Activated CD8-positive, alpha-beta memory T cell treated with anti-CD3 and anti-CD28 coated beads, Interleukin-2, amount 50 U/mL, for 24 hours (primary cell): ENCODE measurements around the gene NOL4L.

Source experiments
- DNase-seq: peaks from one replicate; pipeline ENCODE4 v3.0.0-alpha.2; 2020; ENCODE audit errors: extremely low read depth

The NOL4L gene

DNA sequence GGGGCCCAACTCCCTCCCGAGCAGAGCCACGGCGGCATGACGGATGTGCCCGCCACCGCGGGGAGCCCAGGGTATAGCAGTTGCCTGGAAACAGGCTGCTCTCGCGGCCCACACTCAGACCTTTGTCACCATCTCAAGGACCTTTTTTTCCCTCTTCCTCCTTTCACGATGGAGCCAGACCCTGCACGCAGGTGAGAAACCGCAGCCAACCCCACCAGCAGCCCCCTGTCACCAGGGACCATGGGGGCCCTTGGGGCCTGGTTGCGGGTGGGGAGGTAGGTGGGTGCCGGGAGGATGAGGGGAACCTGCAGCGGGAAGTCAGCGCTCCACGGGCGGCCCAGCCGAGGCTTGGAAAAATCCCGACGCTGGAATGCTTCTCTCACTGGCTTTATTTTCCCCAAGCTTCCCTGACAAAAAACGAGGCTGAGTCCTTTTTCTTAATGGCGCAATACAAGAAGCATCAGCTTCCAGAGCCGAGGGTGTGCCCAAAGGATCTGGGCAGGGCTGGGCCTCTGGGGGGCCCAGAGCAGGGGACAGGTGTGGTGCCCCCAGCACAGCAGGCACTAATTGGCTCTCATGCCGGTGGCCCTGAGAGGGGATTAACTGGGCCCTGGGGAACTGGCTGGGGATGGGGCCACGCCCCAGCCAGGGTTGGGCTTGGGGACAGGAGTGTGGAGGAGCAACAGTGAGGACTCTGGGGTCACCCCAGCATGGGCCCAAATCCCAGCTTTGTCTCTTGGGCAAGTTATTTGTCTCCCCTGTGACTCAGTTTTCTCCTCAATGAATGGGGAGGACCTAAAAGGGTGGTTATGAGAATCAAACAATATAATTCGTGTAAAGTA, 23.9 kb downstream of the NOL4L start:
- DNase-seq, result no peak

DNA sequence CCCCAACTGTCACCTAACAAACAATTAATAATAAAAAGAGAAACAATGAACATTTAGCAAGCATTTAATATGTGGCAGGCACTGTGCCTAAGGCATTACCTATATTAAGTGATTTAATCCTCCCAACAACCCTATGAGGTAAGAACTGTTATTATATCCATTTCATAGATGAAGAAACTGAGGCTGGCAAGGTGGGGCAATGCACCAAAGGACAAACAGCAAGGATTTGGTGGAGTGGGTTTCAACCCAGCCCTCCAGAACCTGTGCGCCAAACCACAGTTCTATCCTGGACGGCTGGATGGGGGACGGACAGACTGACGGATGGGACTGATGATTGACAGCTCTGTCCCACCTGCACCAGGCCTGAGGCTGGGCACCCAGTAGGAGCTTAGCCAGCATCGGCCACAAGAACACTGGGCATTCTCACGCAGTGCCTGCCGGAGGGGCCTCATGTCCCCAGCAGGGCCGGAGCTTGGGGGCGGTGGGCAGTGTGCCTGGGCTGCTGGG, 24.6 kb downstream of the NOL4L start:
- DNase-seq, result no peak

DNA sequence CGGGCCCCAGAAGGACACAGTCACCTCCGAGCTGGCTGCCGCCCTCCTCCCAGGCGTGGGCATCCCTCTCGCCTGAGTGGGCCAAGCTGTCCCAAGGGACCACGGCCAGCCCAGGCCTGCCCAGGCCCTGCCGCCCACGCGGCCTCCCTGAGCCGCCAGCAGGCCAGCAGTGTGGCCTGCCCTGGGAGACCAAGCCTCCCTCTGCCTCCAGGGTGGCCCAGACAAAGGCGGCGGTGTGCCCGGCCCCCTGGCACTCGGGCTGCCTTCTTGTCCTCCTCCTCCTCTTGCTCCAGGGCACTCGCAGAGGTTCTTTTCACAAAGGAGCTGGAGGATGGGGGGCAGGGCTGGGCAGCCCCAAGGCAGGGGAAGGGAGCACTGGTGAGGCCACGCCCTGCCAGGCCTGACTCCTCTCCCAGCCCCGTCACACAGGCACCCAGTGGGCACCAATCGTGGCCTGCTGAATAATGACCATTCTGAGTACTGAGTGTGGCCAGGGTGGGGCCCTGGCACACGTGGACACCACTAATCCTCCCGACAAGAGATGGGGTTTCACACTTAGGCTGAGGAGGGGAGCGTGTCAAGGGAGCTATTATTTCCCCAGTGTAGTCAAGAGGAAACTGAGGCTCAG, 25.3 kb downstream of the NOL4L start:
- DNase-seq, result no peak

DNA sequence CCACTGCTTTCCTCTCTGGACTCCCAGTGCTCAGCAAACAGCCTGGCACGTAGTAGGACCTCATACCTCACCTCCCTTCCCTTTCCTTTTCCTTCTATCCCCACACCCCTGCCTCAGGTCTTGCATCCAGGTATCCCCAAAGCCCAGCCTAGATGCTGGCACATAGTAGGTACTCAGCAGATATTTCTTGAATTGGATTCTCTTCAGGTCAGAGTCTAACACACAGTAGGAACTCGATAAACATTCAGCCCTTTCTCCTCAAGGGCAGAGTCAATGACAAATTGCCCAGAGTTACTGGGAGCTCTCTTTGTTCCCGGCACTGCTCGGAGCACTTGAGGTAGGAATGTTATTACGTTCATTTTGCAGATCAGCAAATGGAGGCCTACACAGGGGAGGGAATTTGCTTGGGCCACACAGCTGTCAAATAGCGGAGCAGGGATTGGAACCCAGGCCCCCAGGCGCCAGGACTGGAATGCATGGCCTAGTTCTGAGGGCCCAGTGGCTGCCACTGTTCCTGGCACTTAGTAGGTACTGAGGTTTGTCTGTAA, 25.9 kb downstream of the NOL4L start:
- no peak for DNase-seq

DNA sequence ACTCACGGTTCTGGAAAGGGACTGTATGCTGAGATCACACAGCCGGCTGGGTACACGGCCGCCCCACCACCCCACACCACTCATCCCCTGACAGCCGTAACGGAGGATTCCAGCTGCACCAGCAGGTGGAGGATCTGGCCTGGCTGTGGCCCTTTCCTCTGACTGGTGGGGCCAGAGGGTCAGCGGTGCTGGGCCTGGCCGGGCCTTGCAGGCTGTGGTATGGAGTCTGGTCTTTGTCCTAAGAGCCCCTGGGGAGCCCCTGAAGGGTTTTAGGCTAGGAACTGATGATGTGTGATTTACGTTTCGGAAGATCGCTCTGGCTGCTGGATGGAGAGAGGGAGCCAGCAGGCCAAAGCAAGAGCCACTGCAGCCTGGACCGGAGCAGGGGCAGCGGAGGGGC, 26.6 kb downstream of the NOL4L start:
- DNase-seq, result no peak

DNA sequence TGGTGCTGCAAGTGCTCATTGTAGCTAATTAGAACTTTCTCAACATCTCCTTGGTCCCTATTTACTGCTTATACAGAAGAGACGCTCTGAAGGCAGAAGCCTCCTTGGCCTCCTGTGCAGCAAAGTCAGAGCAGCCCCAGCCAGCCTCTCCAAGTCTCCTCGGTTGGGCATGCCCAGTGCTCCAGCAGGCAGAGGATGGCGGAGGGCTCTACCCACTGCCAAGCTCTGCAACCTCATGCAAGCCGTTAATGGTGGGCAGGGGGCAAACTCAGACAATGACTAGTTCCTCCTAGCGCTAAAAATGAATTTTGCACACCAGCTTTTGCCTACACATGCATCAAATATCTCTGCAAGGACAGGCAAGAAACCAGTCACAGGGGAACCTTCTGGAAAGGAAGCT, 27.8 kb downstream of the NOL4L start:
- no peak for DNase-seq

GRCh38 chr20:32556312-32557184, 28.6 kb downstream of the NOL4L start:
- DNase-seq, result no peak

- no peak for DNase-seq
Measured at GRCh38 chr20:32555584-32555983, 29.5 kb downstream of the NOL4L start.

DNA sequence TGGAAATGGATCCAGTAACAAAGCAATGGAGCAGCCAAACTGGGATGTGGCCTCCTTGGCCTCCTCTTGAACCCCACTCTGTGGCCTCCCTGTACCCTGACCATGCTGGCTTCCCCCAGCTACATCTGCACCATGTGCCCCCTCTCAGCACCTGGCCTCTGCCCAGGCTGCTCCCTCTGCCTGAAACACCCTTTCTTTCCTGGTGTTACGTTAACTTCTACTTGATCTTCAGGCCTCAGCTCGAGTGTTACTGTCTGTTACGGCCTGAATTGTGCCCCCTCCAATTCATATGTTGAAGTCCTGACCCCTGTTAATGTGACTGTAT, 30.2 kb downstream of the NOL4L start:
- DNase-seq, result no peak

DNA sequence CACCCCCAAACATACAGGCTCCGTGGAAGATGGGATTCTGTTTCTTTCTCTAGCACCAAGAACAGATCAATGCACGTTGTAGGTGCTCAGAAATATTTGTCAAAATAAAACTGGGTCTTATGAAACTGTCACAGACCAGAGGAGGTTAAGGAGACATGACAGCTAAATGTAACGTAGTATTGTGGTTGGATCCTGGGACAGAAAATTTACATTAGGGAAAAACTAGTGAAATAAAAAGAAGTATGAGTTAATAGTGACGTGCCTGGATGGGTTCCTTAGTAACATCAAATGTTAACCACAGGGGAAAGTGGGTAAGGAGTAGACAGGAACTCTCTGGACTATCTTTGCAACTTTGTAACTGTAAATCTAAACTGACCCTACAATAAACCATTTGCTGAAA, 31.5 kb downstream of the NOL4L start:
- no peak for DNase-seq

DNA sequence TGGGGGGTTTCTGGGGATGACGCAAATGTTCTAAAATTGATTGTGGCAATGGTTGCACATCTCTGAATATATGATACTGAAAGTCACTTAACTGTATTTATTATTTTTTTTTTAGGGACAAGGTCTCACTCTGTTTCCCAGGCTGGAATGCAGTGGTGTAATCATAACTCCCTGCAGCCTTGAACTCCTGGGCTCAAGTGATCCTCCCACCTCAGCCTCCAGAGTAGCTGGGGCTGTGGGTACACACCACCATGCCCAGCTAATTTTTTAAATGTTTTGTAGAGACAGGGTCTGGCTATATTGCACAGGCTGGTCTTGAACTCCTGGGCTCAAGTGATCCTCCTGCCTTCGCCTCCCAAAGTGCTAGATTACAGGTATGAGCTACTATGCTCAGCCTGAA, 33.4 kb downstream of the NOL4L start:
- DNase-seq, result no peak

DNA sequence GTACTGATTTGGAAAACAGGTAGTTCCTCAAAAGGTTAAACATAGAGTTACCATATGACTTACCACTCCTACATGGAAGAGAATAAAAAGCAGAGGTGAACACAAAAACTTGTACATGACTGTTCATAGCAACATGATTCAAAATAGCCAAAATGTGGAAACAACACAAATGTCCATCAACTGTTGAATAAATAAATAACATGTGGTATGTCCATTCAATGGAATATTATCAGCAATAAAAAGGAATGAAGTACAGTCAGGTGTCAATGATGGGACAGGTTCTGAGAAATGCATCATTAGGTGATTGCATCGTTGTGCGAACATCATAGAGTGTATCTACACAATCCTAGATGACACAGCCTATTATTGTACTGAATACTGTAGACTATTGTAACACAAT, 35.3 kb downstream of the NOL4L start:
- DNase-seq, result no peak

- no peak for DNase-seq
Measured at GRCh38 chr20:32547753-32548034, 37.4 kb downstream of the NOL4L start.

- no peak for DNase-seq
Measured at GRCh38 chr20:32546918-32547752, 38.0 kb downstream of the NOL4L start.

DNA sequence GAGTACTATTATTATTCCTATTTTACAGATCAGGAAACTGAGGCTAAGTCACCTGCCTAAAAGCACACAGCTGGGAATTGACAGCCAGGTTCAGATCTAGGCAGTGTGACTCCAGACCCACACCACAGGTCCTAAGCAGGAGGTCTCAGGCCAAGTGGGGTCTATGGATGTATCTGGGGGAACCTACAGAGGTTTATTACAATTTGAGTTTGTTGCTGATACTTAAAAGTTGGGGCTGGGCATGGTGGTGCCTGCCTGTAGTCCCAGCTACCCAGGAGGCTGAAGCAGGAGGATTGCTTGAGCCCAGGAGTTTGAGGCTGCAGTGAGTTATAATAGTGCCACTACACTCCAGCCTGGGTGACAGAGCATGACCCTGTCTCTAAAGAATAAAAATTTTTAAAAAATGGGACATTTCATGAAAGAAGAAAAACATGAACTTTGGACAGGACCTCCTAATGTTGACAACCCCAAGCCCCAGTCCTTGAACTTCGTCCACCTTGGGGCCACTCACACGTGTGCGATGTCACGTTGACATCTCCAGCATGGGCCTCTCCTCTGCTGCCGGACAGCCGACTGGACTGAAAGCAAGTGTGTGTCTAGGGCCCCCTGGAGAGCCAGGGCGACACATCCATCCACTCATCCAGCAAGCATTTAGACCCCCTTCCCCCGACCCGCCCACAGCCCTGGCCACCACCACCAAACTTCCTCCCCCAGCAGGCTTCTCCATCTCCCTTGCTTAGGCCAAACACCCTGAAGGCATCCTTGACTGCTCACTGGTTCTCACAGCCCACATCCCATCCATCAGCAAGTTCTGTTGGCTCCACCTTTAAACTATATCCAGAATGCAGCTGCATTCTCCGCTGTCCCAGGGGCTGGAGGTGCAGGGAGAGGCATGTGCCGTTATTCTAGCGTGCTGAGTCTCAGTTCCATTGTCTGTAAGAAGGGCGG, 40.0 kb downstream of the NOL4L start:
- no peak for DNase-seq

- DNase-seq, result no peak
Measured at GRCh38 chr20:32544260-32544722, 40.8 kb downstream of the NOL4L start.

DNA sequence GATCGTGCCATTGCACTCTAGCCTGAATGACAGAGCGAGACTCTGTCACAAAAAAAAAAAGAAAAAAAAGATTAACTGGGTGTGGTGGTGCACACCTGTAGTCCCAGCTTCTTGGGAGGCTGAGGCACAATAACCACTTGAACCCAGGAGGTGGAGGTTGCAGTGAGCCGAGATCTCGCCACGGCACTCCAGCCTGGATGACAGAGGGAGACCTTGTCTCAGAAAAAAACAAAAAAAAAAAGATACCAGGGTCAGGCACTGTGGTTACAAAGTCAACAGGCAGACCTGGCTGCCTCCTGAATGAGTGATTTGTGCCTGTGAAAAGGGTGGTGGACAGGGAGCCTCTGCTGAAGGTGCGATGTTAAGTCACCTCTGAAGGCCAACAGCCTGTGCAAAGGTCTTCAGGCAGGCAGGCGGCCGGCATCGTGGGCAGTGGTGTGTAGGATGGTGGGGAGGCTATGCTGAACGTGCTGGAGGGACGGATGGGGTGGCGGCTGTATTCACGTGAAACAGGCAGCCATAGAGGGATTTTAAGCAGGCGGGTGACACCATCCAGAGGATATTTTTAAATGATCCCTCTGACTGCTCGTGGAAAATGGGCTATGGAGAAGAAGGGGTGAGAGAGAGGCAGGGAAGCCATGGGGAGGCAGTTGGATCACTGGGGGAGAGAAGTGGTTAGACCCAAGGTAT, 41.4 kb downstream of the NOL4L start:
- DNase-seq, result no peak

DNA sequence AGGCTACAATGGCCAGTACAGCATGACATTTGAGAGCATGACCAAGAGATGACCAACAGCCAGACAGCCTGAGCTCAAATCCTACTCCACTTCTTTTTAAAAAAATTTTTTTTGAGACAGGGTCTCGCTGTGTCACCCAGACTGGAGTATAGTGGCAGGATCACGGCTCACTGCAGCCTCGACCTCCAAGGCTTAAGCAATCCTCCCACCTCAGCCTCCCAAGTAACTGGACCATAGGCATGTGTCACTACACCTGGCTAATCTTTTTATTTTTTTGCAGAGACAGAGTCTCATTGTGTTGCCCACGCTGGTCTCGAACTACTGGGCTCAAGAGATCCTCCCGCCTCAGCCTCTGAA, 42.9 kb downstream of the NOL4L start:
- no peak for DNase-seq

- no peak for DNase-seq
Measured at GRCh38 chr20:32541323-32542258, 43.5 kb downstream of the NOL4L start.
